ENCODE results near the gene SMCP. TPM values are rescaled to one million over a fixed set of nuclear protein-coding genes. Genes with fewer than 3 reads are reported as not detected.

SMCP gene
- total RNA-seq, 1 experiment from 2014 or later: not detected

DNA sequence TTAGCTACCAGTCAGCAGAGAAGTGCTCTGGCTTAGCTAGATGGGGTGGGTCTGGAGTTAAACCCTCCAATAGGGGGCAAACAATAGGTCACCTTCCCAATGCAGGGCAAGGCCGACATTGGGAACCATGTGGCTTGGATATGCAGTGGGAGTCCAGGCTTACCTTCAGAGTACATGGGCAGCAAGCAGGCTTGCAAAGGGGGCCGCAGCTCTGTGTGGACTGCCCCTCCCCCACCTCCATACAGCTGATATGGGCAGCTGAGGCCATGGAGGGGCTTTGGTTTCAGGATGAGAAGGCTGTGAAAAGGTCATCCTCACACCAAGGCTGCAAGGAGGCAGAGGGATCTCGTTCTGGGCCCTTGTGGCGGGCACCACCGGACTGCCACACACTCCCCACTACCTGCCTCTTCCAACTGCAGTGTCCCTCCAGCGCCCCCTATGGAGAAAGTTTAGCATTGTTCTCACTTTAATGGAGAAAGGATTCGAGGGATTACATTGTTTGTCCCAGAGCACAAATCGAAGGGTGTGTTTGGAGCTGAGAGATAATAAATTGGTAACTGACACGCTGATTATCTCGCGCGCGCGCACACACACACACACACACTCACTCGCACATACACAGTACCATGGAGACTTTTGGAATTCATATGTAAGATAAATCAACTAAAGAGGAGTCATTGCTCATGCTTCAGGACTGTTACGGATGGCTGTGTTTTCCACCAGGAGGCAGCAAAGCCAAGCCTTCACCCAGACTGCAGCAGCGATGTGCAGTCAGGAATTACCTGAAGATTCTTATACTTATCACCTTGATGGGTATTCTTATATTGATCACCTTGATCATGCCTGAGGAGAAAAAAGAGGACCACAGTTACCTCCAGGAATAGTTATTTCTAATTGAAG is 7.0 kb upstream of the SMCP start:
- H3K27me3 ChIP-seq (ENCODE audit: control insufficient read depth, insufficient read depth, low read length): no peaks in the 10 kb centered on the region; the same call in 1 of the 2 replicates
- DNase-seq (ENCODE audit: low read depth, low spot score) (peak; percentile 18), ATAC-seq (peak; percentile 88)
- intact Hi-C loops (cut with micrococcal nuclease; ENCODE audit: unreplicated experiment): loop anchor here (1.0 to 10.0 kb wide), 4 partner anchors 51 to 352 kb away; partner anchors contain the start of gene SPRR1B
- H3K4me3 ChIP-seq (ENCODE audit: low read depth in 2 of 2, low read length in 2 of 2): no peak overlapping the region
- no peaks in the 10 kb centered on the region for H3K9me3 ChIP-seq (ENCODE audit: control insufficient read depth, insufficient read depth, low read depth, low read length)
- POLR2A ChIA-PET: no interaction called here
- no TSS peak for BruUV-seq (replicated peaks)
- H3K4me1 ChIP-seq (ENCODE audit: control insufficient read depth, insufficient read depth, low read length): no peaks in the 10 kb centered on the region
- TF ChIP-seq, protein P1, sequence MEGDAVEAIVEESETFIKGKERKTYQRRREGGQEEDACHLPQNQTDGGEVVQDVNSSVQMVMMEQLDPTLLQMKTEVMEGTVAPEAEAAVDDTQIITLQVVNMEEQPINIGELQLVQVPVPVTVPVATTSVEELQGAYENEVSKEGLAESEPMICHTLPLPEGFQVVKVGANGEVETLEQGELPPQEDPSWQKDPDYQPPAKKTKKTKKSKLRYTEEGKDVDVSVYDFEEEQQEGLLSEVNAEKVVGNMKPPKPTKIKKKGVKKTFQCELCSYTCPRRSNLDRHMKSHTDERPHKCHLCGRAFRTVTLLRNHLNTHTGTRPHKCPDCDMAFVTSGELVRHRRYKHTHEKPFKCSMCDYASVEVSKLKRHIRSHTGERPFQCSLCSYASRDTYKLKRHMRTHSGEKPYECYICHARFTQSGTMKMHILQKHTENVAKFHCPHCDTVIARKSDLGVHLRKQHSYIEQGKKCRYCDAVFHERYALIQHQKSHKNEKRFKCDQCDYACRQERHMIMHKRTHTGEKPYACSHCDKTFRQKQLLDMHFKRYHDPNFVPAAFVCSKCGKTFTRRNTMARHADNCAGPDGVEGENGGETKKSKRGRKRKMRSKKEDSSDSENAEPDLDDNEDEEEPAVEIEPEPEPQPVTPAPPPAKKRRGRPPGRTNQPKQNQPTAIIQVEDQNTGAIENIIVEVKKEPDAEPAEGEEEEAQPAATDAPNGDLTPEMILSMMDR (IDR thresholded peaks at IDR 0.05): peak; percentile 81
- TF ChIP-seq, protein P2, sequence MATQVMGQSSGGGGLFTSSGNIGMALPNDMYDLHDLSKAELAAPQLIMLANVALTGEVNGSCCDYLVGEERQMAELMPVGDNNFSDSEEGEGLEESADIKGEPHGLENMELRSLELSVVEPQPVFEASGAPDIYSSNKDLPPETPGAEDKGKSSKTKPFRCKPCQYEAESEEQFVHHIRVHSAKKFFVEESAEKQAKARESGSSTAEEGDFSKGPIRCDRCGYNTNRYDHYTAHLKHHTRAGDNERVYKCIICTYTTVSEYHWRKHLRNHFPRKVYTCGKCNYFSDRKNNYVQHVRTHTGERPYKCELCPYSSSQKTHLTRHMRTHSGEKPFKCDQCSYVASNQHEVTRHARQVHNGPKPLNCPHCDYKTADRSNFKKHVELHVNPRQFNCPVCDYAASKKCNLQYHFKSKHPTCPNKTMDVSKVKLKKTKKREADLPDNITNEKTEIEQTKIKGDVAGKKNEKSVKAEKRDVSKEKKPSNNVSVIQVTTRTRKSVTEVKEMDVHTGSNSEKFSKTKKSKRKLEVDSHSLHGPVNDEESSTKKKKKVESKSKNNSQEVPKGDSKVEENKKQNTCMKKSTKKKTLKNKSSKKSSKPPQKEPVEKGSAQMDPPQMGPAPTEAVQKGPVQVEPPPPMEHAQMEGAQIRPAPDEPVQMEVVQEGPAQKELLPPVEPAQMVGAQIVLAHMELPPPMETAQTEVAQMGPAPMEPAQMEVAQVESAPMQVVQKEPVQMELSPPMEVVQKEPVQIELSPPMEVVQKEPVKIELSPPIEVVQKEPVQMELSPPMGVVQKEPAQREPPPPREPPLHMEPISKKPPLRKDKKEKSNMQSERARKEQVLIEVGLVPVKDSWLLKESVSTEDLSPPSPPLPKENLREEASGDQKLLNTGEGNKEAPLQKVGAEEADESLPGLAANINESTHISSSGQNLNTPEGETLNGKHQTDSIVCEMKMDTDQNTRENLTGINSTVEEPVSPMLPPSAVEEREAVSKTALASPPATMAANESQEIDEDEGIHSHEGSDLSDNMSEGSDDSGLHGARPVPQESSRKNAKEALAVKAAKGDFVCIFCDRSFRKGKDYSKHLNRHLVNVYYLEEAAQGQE (IDR thresholded peaks at IDR 0.05; ENCODE audit: insufficient read depth in 1 of 2, low read depth in 2 of 2, low read length in 1 of 2): no peak
- no peak for TF ChIP-seq POLR2AphosphoS5 (IDR thresholded peaks at IDR 0.05; ENCODE audit: low read depth, low read length)
- CTCF ChIA-PET: interaction anchor here (0.6 to 1.4 kb wide), 3 partner anchors 217 to 329 kb away, joined by 3 to 11 read pairs (median 3); no protein-coding TSS in a partner anchor
- in situ Hi-C loops (cut with HindIII; ENCODE audit: low pct_unique_long_range_greater_than_20kb, low sequenced_read_pairs): no loop called here
- no peak overlapping the region for H3K27ac ChIP-seq (ENCODE audit: low read length)
- no peaks in the 10 kb centered on the region for H3K36me3 ChIP-seq (ENCODE audit: control insufficient read depth, insufficient read depth, low read length)

DNA sequence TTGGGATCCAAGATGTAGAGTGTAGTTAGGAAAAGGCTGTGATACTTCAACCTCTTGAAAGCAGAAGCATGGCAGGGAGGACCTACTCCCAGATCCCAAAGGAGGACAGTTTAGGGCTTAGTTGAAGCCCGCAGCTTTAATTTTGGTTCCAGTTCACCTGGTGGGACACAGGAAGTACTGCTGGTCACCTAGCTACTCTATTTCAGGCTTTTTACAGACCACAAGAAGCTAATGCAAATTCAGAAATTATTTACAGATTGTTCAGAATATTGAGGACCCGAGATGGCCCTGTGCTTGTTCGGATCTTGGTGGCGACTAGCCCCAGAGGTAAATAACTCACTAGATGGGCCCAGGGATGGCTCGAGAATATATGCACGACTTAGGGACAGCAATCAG is 6.4 kb upstream of the SMCP start:
- Histone ChIP-seq H3K27ac (ENCODE audit: low read length) (no peak overlapping the region), H3K27me3 (ENCODE audit: control insufficient read depth, insufficient read depth, low read length) (no peaks in the 10 kb centered on the region; the same call in 1 of the 2 replicates), H3K4me3 (ENCODE audit: low read depth in 2 of 2, low read length in 2 of 2) (no peak overlapping the region), H3K36me3 (ENCODE audit: control insufficient read depth, insufficient read depth, low read length) (no peaks in the 10 kb centered on the region), H3K4me1 (ENCODE audit: control insufficient read depth, insufficient read depth, low read length) (no peaks in the 10 kb centered on the region), H3K9me3 (ENCODE audit: control insufficient read depth, insufficient read depth, low read depth, low read length) (no peaks in the 10 kb centered on the region)
- ATAC-seq (no peak), DNase-seq (ENCODE audit: low read depth, low spot score) (no peak)
- intact Hi-C loops (cut with micrococcal nuclease; ENCODE audit: unreplicated experiment) (loop anchor here (1.0 to 10.0 kb wide), 4 partner anchors 51 to 352 kb away; partner anchors contain the start of gene SPRR1B), in situ Hi-C loops (cut with HindIII; ENCODE audit: low pct_unique_long_range_greater_than_20kb, low sequenced_read_pairs) (no loop called here)
- CTCF ChIA-PET: interaction anchor here (1.4 kb wide), 1 partner anchor 321 kb away, joined by 11 read pairs; no protein-coding TSS in a partner anchor
- no TSS peak for BruUV-seq (replicated peaks)
- POLR2A ChIA-PET: no interaction called here
- TF ChIP-seq SIN3A (IDR thresholded peaks at IDR 0.05; ENCODE audit: borderline replicate concordance, insufficient read depth, low read depth, low read length) (no peak), POLR2AphosphoS5 (IDR thresholded peaks at IDR 0.05; ENCODE audit: low read depth, low read length) (no peak), TCF7L2 (IDR thresholded peaks at IDR 0.05; ENCODE audit: low read depth, low read length) (no peak)
- TF ChIP-seq, protein P1 (IDR thresholded peaks at IDR 0.05): no peak
- TF ChIP-seq, protein P2 (IDR thresholded peaks at IDR 0.05; ENCODE audit: insufficient read depth in 1 of 2, low read depth in 2 of 2, low read length in 1 of 2): no peak

All from Panc1 (cell line).